SHP77 treated with DMSO at 0.1 percent for 48 hours (cell line): Measurements from ENCODE around the gene LARP4B.
A peak's percentile ranks its signal among the peaks of the same experiment; 100 is the strongest.

Experiments used
- DNase-seq: peaks from one replicate; lab custom pipeline; 2025; lab: John Stamatoyannopoulos, UW

The LARP4B gene

GRCh38 chr10:931326-932318 is at the start of gene LARP4B:
Gene LARP4B, minus strand, starts transcription at chr10:931705. Its CDS starts 45,984 bp downstream, at chr10:885721.
- DNase-seq: peak; percentile 85

GRCh38 chr10:980468-981093 is 49.1 kb upstream of the LARP4B start:
- DNase-seq: no peak

- no peak for DNase-seq
These were observed 47.4 kb upstream of the LARP4B start for GRCh38 chr10:978826-979421.

GRCh38 chr10:976316-976715 is 44.8 kb upstream of the LARP4B start:
- DNase-seq: no peak

GRCh38 chr10:974785-975074 is 43.2 kb upstream of the LARP4B start:
- DNase-seq: no peak

- no peak for DNase-seq
These were observed 42.7 kb upstream of the LARP4B start for GRCh38 chr10:974038-974784.

- DNase-seq: no peak
These were observed 41.3 kb upstream of the LARP4B start for GRCh38 chr10:972763-973162.

GRCh38 chr10:971613-972012 is 40.1 kb upstream of the LARP4B start:
- no peak for DNase-seq

- no peak for DNase-seq
These were observed 39.6 kb upstream of the LARP4B start for GRCh38 chr10:971150-971542.

- peak; percentile 96 for DNase-seq
These were observed 39.0 kb upstream of the LARP4B start for GRCh38 chr10:970311-971149.

- DNase-seq: no peak
These were observed 38.1 kb upstream of the LARP4B start for GRCh38 chr10:969473-970150.

GRCh38 chr10:968546-969199 is 37.2 kb upstream of the LARP4B start:
- no peak for DNase-seq

GRCh38 chr10:966466-967235 is 35.1 kb upstream of the LARP4B start:
- DNase-seq: no peak

- no peak for DNase-seq
These were observed 33.5 kb upstream of the LARP4B start for GRCh38 chr10:964988-965417.

GRCh38 chr10:964321-964987 is 32.9 kb upstream of the LARP4B start:
- no peak for DNase-seq

- no peak for DNase-seq
These were observed 32.1 kb upstream of the LARP4B start for GRCh38 chr10:963655-964054.

- DNase-seq: no peak
These were observed 31.7 kb upstream of the LARP4B start for GRCh38 chr10:963186-963585.

GRCh38 chr10:962342-962741 is 30.8 kb upstream of the LARP4B start:
- DNase-seq: no peak

GRCh38 chr10:958856-959255 is 27.4 kb upstream of the LARP4B start:
- no peak for DNase-seq
